BLaER1 treated with 17β-estradiol and CSF1 and Interleukin-3, amounts not matched to agents 10 nM and 100 nM (cell line): ENCODE results near the gene BACH2.

Experiments
- H3K27ac ChIP-seq, 11 experiments: shearing (Covaris generic); formaldehyde crosslinking; 2 replicates each; pipeline ENCODE4 v1.8.1; 2022
- H3K27me3 ChIP-seq, 11 experiments: shearing (Covaris generic); formaldehyde crosslinking; 2 replicates each; pipeline ENCODE4 v1.8.1; 2022
- H3K36me3 ChIP-seq, 11 experiments: shearing (Covaris generic); formaldehyde crosslinking; 2 replicates each; pipeline ENCODE4 v1.8.1; 2022
- H3K4me1 ChIP-seq, 10 experiments: shearing (Covaris generic); formaldehyde crosslinking; 2 replicates each; pipeline ENCODE4 v1.8.1; 2022
- H3K4me2 ChIP-seq, 11 experiments: shearing (Covaris generic); formaldehyde crosslinking; 2 replicates each; pipeline ENCODE4 v1.8.1; 2022
- H3K4me3 ChIP-seq, 10 experiments: shearing (Covaris generic); formaldehyde crosslinking; 2 replicates each; pipeline ENCODE4 v1.8.1; 2022
- H3K9ac ChIP-seq, 11 experiments: shearing (Covaris generic); formaldehyde crosslinking; 2 replicates each; pipeline ENCODE4 v1.8.1; 2022
- H3K9me3 ChIP-seq, 11 experiments: shearing (Covaris generic); formaldehyde crosslinking; replicated peaks in 1 of 11; 2 replicates each; pipeline ENCODE4 v1.8.1; 2022
- H4K20me1 ChIP-seq, 11 experiments: shearing (Covaris generic); formaldehyde crosslinking; 2 replicates each; pipeline ENCODE4 v1.8.1; 2022
- Cebpa-rat ChIP-seq, 11 experiments: shearing (Covaris generic); IDR thresholded peaks; 2 replicates each; pipeline ENCODE4 v1.8.1; 2022

Gene BACH2

DNA sequence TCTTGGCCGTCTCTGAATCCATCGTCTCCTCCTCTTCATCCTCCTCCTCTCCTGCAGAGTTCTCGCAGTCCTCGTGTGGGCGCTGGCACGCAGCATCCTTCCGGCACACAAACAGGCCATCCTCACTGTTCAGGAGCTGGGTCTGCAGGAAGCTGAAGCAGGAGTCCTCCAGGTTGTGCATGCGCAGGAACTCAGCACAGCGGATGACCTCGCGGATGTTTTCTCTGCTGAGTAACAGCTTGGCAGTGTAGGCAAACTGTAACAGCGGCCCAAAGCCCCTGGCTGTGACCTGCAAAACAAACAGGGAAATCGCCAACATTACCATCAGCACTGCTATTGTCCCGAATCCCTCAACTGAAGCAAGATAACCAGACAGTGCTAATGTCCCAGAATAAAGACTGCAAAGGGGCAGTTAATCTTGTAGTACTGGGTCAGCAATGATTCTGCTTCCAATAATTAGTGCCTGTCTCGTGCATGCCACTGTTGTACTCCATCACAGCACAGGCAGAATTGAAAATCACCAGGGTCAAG, 345.0 kb downstream of the BACH2 start:
- Histone ChIP-seq H3K4me2 (peak overlapping the region; percentile 51 to 83 (median 73); a peak in 19 of 22 replicates), H3K9me3 (no peaks in the 10 kb centered on the region), H3K9ac (peak overlapping the region in 8 of 11 experiments; percentile 66 to 77 (median 72); a peak in 14 of 22 replicates)

DNA sequence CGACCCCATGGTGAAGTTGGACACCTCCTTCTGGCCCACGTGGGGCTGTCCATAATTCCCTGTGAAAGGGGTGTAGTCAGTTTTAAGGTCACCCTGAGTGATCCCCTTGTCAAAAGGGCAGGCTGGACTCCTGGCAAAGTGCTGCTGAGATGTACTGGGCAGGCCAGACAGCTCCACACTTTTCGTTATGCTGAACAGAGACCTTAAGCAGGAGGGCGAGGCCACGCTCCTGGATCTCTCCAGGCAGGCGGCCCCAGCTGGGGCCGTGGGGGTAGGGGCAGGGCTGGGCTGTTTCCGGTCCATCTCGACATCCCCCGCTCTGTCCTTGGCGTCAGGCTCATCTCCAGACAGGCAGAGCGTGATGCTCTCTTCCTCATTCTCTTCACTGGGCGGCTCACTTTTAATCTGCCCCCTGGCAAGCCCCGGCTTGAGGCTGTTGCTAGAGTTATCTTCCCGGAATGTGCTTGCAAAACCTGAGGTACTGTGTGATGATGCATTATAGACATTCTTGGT, 345.7 kb downstream of the BACH2 start:
- H3K4me1 ChIP-seq, result peaks cover 29 to 51% (median 45%) of the 10 kb centered on the region in 10 experiments
- peaks cover 0 to 4% (median 0%) of the 10 kb centered on the region in 11 experiments; a peak in 1 of 22 replicates for H4K20me1 ChIP-seq
- H3K9ac ChIP-seq, result no peak overlapping the region; a peak in 2 of 22 replicates
- peaks cover 0 to 54% (median 24%) of the 10 kb centered on the region in 11 experiments; a peak in 13 of 22 replicates for H3K36me3 ChIP-seq
- peak overlapping the region in 5 of 11 experiments; percentile 75 to 83 (median 75); a peak in 9 of 22 replicates for H3K4me2 ChIP-seq
- TF ChIP-seq Cebpa-rat (IDR thresholded peaks at IDR 0.05), result no peak
- no peaks in the 10 kb centered on the region for H3K27me3 ChIP-seq
- H3K4me3 ChIP-seq, result no peak overlapping the region
- peak overlapping the region in 9 of 11 experiments; percentile 14 to 90 (median 87); a peak in 17 of 22 replicates for H3K27ac ChIP-seq
- no peaks in the 10 kb centered on the region for H3K9me3 ChIP-seq

More for the DNA sequence above, 345.0 kb downstream of the BACH2 start:
- H3K4me3 ChIP-seq, result no peak overlapping the region
- H4K20me1 ChIP-seq, result peaks cover 0 to 4% (median 0%) of the 10 kb centered on the region in 11 experiments; a peak in 1 of 22 replicates
- H3K36me3 ChIP-seq, result peaks cover 0 to 55% (median 24%) of the 10 kb centered on the region in 11 experiments; a peak in 13 of 22 replicates
- peaks cover 29 to 58% (median 50%) of the 10 kb centered on the region in 10 experiments for H3K4me1 ChIP-seq
- no peaks in the 10 kb centered on the region for H3K27me3 ChIP-seq
- H3K27ac ChIP-seq, result peak overlapping the region in 9 of 11 experiments; percentile 58 to 90 (median 87); a peak in 18 of 22 replicates
- TF ChIP-seq Cebpa-rat (IDR thresholded peaks at IDR 0.05), result no peak

DNA sequence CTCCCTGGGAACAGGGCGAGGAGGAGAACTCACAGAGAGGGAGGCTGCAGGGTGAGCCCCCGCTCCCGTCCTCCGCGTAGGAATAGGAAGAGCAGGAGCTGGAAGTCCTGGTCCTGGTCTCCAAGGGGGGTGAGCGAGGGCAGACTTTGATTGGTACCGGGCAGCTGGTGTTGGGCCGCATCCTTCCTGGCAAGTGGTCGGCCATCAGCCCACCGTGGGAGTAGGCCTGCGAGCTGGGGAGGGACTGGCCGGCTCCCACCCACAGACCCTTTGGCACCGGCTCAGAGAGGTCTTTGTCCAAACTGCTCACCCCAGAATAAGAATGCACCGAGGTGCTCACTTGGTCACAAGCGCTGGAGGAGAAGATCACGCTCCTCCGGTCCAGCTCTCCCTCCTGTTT, 346.2 kb downstream of the BACH2 start:
- Histone ChIP-seq H3K4me3 (no peak overlapping the region), H3K9me3 (no peaks in the 10 kb centered on the region), H3K27me3 (no peaks in the 10 kb centered on the region), H3K27ac (peak overlapping the region in 9 of 11 experiments; percentile 14 to 90 (median 87); a peak in 17 of 22 replicates), H3K4me1 (peaks cover 29 to 48% (median 41%) of the 10 kb centered on the region in 10 experiments), H3K4me2 (peak overlapping the region in 2 of 11 experiments; percentile 75; a peak in 2 of 22 replicates), H3K36me3 (peaks cover 0 to 58% (median 24%) of the 10 kb centered on the region in 11 experiments; a peak in 13 of 22 replicates), H3K9ac (no peak overlapping the region; a peak in 1 of 22 replicates), H4K20me1 (peaks cover 0 to 4% (median 0%) of the 10 kb centered on the region in 11 experiments; a peak in 1 of 22 replicates)
- TF ChIP-seq Cebpa-rat (IDR thresholded peaks at IDR 0.05), result no peak

DNA sequence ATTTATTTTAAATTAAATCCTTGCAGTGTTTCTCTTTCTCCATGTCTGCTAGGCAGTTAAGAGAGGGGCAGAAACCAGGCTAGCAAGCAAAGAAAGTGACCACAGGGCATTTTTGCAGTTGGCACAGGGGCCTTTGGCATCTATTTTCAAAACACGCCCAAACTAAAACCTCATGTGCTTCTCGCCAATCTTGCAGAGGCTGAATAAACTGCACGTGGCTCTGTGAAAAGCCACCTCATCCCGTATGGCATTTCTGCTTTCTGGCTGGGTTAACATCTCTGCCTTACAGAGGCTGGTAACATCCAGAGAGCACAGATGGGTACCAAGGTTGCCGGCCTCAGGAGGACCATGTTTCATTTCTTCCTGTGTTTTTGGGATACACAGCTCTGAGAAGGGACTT, 347.8 kb downstream of the BACH2 start:
- no peak overlapping the region for H3K4me3 ChIP-seq
- H3K36me3 ChIP-seq, result peaks cover 0 to 65% (median 24%) of the 10 kb centered on the region in 11 experiments; a peak in 13 of 22 replicates
- no peak for TF ChIP-seq Cebpa-rat (IDR thresholded peaks at IDR 0.05)

DNA sequence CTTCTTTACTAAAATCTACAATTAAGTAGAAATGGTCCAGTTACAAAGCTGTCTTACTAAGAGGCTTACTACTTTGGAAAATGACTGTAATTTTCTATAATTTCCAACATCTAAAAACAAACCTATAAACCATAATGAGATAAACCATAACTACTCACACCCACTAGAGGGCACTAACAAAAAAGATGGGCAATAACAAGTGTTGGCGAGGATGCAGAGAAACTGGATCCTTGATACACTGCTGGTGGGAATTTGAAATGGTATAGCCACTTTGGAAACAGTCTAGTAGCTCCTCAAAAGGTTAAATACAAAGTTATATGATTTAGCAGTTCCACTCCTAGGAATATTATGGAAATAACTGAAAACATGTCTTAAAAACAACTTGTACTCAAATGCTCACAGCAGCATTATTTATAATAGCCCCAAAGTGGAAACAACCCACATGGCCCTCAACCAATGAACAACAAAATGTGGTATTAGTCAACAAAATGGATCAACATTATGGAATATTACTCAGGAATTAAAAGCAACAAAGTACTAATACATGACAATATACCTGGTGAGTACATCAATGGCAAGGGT, 351.7 kb downstream of the BACH2 start:
- Histone ChIP-seq H3K27me3 (no peaks in the 10 kb centered on the region), H3K4me2 (no peak overlapping the region), H3K4me3 (no peak overlapping the region), H3K4me1 (no peaks in the 10 kb centered on the region), H3K27ac (no peak overlapping the region), H3K9ac (no peak overlapping the region), H3K36me3 (peaks cover 0 to 51% (median 10%) of the 10 kb centered on the region in 11 experiments; a peak in 13 of 22 replicates), H4K20me1 (peaks cover 0 to 24% (median 0%) of the 10 kb centered on the region in 11 experiments; a peak in 2 of 22 replicates), H3K9me3 (no peaks in the 10 kb centered on the region; a peak in 1 of 22 replicates)
- no peak for TF ChIP-seq Cebpa-rat (IDR thresholded peaks at IDR 0.05)

More for the DNA sequence above, 347.8 kb downstream of the BACH2 start:
- Histone ChIP-seq H3K27me3 (no peaks in the 10 kb centered on the region), H4K20me1 (peaks cover 0 to 10% (median 0%) of the 10 kb centered on the region in 11 experiments; a peak in 1 of 22 replicates), H3K9me3 (no peaks in the 10 kb centered on the region; a peak in 1 of 22 replicates), H3K9ac (no peak overlapping the region), H3K27ac (peak overlapping the region in 5 of 11 experiments; percentile 18 to 90 (median 33); a peak in 5 of 22 replicates), H3K4me1 (peaks cover 23 to 36% (median 29%) of the 10 kb centered on the region in 10 experiments), H3K4me2 (no peak overlapping the region)

DNA sequence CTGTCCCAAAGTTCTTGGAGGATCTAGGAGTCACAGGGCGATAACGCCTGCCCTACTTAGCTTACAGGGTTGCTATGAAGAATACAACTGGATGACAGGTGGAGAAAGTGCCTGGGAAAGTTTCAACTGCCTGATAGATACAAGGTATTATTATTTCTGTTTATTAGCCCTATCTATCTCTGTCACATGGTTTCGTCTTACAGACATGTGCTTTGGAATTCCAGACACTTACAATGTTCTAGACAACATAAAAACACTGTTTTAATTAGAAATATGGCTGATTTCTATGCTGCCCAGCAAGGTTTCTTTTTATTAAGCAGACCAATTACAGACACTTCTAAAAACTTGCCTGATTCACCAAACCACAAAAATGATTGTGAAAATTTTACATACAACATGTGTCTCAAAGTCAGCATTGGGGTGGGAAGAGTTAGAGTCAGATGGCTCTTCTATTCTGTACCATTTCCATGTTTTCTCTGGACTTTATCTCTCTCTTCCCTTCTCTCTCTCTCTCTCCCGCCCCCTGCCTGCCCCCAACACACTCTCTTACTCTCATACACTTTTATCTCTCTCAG, 352.4 kb downstream of the BACH2 start:
- H3K27me3 ChIP-seq, result no peaks in the 10 kb centered on the region

DNA sequence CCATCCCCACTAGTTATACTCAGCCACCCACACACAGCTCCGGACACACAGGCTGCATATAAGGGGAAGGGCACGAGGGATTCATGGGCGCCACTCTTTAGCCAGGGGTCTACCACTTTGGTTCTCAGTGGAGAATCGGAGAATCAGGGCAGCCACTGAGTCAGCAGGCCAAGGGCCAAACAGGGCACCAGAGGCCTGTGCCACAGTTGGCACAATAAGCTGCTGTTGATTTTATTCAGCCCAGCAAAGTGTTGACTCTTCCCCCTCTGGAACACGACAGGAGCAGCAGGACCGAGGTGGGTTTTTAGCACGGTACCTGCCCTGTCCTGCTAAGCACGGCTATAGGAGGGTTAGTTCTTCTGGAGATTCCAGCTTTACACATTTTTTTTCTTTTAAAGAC, 354.0 kb downstream of the BACH2 start:
- no peak for TF ChIP-seq Cebpa-rat (IDR thresholded peaks at IDR 0.05)
- H3K4me3 ChIP-seq, result no peak overlapping the region
- H3K27ac ChIP-seq, result peak overlapping the region in 1 of 11 experiments; percentile 25; a peak in 1 of 22 replicates
- no peak overlapping the region for H3K9ac ChIP-seq
- H3K27me3 ChIP-seq, result no peaks in the 10 kb centered on the region
- H3K4me2 ChIP-seq, result no peak overlapping the region
- H3K36me3 ChIP-seq, result peaks cover 0 to 35% (median 5%) of the 10 kb centered on the region in 11 experiments; a peak in 9 of 22 replicates
- peaks cover 0 to 24% (median 0%) of the 10 kb centered on the region in 11 experiments; a peak in 2 of 22 replicates for H4K20me1 ChIP-seq
- H3K9me3 ChIP-seq, result no peaks in the 10 kb centered on the region; a peak in 1 of 22 replicates
- H3K4me1 ChIP-seq, result no peaks in the 10 kb centered on the region

More for the DNA sequence above, 352.4 kb downstream of the BACH2 start:
- Histone ChIP-seq H3K36me3 (peaks cover 0 to 44% (median 5%) of the 10 kb centered on the region in 11 experiments; a peak in 12 of 22 replicates), H3K9ac (no peak overlapping the region), H3K27ac (no peak overlapping the region; a peak in 1 of 22 replicates), H3K4me1 (no peaks in the 10 kb centered on the region), H4K20me1 (peaks cover 0 to 24% (median 0%) of the 10 kb centered on the region in 11 experiments; a peak in 2 of 22 replicates), H3K4me3 (no peak overlapping the region), H3K9me3 (no peaks in the 10 kb centered on the region; a peak in 1 of 22 replicates), H3K4me2 (no peak overlapping the region)
- TF ChIP-seq Cebpa-rat (IDR thresholded peaks at IDR 0.05), result no peak

DNA sequence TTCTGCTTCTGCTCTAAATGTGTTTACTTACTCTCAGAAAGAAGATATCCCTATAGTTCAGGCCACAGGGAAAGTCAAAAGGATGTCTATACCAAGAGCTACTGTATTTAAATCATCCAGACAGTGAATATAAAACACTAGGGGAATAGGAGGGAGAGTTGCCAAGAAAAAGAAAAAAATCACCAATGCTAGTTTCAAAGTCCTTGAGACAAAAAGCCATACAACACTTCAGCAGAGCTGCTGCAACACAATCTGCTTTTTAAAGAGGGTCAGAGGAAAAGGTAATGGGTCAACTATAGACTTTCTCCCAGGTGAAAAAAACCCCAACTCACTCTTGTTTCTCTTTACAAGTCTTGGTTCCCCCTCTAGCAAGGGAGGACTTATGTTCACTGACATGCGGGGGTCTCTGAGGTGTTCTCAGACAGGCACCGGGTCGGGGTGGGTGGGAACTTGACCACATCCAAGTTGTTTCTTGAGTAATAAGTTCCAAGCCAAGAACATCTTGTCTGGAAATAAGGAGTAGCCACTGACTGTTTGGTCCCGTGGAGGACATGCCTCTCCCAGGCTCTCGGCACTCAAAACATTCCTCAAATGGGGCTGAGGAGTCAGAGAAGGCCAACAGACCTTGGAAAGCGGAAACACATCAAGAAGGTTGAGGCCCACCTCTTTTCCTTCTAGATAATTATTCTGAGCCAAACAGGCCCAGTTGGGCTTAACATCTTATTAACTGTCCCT, 354.7 kb downstream of the BACH2 start:
- H3K36me3 ChIP-seq, result peaks cover 0 to 39% (median 1%) of the 10 kb centered on the region in 11 experiments; a peak in 10 of 22 replicates
- H3K9me3 ChIP-seq, result no peaks in the 10 kb centered on the region; a peak in 1 of 22 replicates
- no peak overlapping the region for H3K4me2 ChIP-seq
- H4K20me1 ChIP-seq, result peaks cover 0 to 24% (median 0%) of the 10 kb centered on the region in 11 experiments; a peak in 2 of 22 replicates
- H3K4me3 ChIP-seq, result no peak overlapping the region
- no peaks in the 10 kb centered on the region for H3K4me1 ChIP-seq
- no peaks in the 10 kb centered on the region for H3K27me3 ChIP-seq
- no peak overlapping the region; a peak in 1 of 22 replicates for H3K27ac ChIP-seq
- TF ChIP-seq Cebpa-rat (IDR thresholded peaks at IDR 0.05), result no peak
- H3K9ac ChIP-seq, result no peak overlapping the region
